ENCODE data around the gene CDKAL1. TPM values are rescaled to one million over a fixed set of nuclear protein-coding genes. Genes with fewer than 3 reads are reported as not detected.

CDKAL1 gene
- total and polyA plus RNA-seq, 2 of the 13 experiments (the other 11 are each of a cell fraction or from before 2014, with no cell fraction given): 9.5 to 27.7 TPM

DNA sequence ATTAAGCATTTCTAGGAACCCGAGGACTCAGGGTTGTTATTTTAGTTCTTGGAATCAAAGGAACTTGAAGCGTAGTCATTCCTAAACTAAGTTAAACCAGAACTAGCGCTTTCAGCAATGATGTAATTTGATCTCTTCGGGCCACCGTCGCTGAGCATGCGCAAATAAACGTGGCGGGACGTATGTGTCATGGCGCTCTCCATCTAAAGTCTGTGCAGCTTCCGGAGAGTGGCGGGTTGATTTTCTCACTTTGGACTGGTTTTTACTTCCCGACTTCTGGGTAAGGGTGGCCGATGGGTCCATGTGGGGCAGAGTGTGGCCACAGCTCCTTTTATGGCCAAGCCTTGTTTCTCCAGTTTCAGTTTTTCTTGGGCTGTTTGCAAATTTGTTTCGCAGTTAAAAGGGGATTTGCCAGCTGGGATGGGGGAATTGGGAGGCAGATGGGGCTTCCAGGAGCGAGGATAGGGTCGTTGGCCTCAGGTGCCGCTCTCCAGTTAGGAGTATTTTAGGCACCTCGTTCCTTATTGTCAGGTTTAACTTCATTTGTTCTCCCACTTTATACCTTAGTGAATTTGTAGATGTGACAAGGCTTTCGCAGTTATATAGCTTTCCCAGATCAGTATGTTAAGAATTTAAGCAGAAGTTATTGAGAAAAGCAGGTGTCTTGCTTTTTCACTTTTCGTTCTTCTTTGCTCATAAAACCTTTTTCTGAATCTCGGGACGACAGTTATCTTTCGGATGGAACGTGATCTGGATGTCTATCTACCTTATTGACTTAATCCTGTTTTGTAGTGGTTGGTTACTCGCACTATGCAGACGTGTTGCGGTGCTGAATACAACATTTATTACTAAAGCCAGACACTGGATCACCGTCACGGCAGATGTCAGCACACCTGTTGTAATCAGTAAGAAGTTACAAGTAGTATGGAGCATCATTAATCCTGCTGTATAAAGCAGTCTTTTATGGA, at the start of gene CDKAL1 (continued):
- TF ChIP-seq KDM4B (CRISPR knock-in tag; IDR thresholded peaks at IDR 0.05): no peak
- no peak for TF ChIP-seq LCORL (IDR thresholded peaks at IDR 0.05)
- TF ChIP-seq LCORL (CRISPR knock-in tag; IDR thresholded peaks at IDR 0.05): peak; percentile 36; the same call in 1 of the 2 replicates
- no peak for TF ChIP-seq NPAS2 (CRISPR knock-in tag; IDR thresholded peaks at IDR 0.05; ENCODE audit: borderline replicate concordance)
- TF ChIP-seq, protein P1, sequence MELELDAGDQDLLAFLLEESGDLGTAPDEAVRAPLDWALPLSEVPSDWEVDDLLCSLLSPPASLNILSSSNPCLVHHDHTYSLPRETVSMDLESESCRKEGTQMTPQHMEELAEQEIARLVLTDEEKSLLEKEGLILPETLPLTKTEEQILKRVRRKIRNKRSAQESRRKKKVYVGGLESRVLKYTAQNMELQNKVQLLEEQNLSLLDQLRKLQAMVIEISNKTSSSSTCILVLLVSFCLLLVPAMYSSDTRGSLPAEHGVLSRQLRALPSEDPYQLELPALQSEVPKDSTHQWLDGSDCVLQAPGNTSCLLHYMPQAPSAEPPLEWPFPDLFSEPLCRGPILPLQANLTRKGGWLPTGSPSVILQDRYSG (CRISPR knock-in tag; IDR thresholded peaks at IDR 0.05): 0 out of 2 replicates have a peak, but pooled peaks have one; percentile 62
- TF ChIP-seq JUNB (CRISPR knock-in tag; IDR thresholded peaks at IDR 0.05; ENCODE audit: borderline replicate concordance): no peak
- 0 out of 2 replicates have a peak, but pooled peaks have one; percentile 11 for TF ChIP-seq MIER2 (CRISPR knock-in tag; IDR thresholded peaks at IDR 0.05)
- TF ChIP-seq MZF1 (CRISPR knock-in tag; IDR thresholded peaks at IDR 0.05; ENCODE audit: borderline replicate concordance): peak; percentile 78; the same call in 1 of the 2 replicates
- peak; percentile 40; the same call in 1 of the 2 replicates for TF ChIP-seq TEF (CRISPR knock-in tag; IDR thresholded peaks at IDR 0.05)
- TF ChIP-seq SMYD3 (CRISPR knock-in tag; IDR thresholded peaks at IDR 0.05): 0 out of 2 replicates have a peak, but pooled peaks have one; percentile 21
- peak; percentile 78; the same call in 1 of the 2 replicates for TF ChIP-seq YEATS4 (CRISPR knock-in tag; IDR thresholded peaks at IDR 0.05; ENCODE audit: borderline replicate concordance)
- TF ChIP-seq TOPORS (CRISPR knock-in tag; IDR thresholded peaks at IDR 0.05): 0 out of 2 replicates have a peak, but pooled peaks have one; percentile 54
- no peak for TF ChIP-seq SETDB1 (CRISPR knock-in tag; IDR thresholded peaks at IDR 0.05; ENCODE audit: borderline replicate concordance)
- TF ChIP-seq ZSCAN12 (CRISPR knock-in tag; IDR thresholded peaks at IDR 0.05): 0 out of 2 replicates have a peak, but pooled peaks have one; percentile 22
- TF ChIP-seq ZBTB40 (IDR thresholded peaks at IDR 0.05): no peak
- peak; percentile 47; the same call in 1 of the 2 replicates for TF ChIP-seq ZBTB40 (CRISPR knock-in tag; IDR thresholded peaks at IDR 0.05)
- TF ChIP-seq ZNF12 (CRISPR knock-in tag; IDR thresholded peaks at IDR 0.05): peak; percentile 36; the same call in 1 of the 2 replicates
